Cortex of kidney (tissue), 1 donor: ENCODE measurements around the gene IPO9.

ENCODE experiments used
- DNase-seq: peaks from one replicate; lab custom pipeline; 2025; lab: John Stamatoyannopoulos, UW

The IPO9 gene

GRCh38 chr1:201828820-201829774, at the start of gene IPO9:
TSS of gene IPO9 (plus strand) at chr1:201829157. CDS start at chr1:201829210, 53 bp downstream.
- peak; percentile 39 for DNase-seq

GRCh38 chr1:201779351-201779880, 49.5 kb upstream of the IPO9 start:
- no peak for DNase-seq

- no peak for DNase-seq
Observed at GRCh38 chr1:201780952-201781351, 48.0 kb upstream of the IPO9 start.

- no peak for DNase-seq
Observed at GRCh38 chr1:201781437-201781836, 47.5 kb upstream of the IPO9 start.

- no peak for DNase-seq
Observed at GRCh38 chr1:201782353-201782752, 46.6 kb upstream of the IPO9 start.

GRCh38 chr1:201783058-201783457, 45.9 kb upstream of the IPO9 start:
- DNase-seq: no peak

GRCh38 chr1:201783572-201783971, 45.4 kb upstream of the IPO9 start:
- DNase-seq: no peak

GRCh38 chr1:201785291-201785690, 43.7 kb upstream of the IPO9 start:
- DNase-seq: no peak

- DNase-seq: no peak
Observed at GRCh38 chr1:201786824-201787223, 42.1 kb upstream of the IPO9 start.

GRCh38 chr1:201788296-201788695, 40.7 kb upstream of the IPO9 start:
- DNase-seq: no peak

- no peak for DNase-seq
Observed at GRCh38 chr1:201789245-201789644, 39.7 kb upstream of the IPO9 start.

- no peak for DNase-seq
Observed at GRCh38 chr1:201790261-201790660, 38.7 kb upstream of the IPO9 start.

- no peak for DNase-seq
Observed at GRCh38 chr1:201791051-201791778, 37.7 kb upstream of the IPO9 start.

- DNase-seq: no peak
Observed at GRCh38 chr1:201791779-201792173, 37.2 kb upstream of the IPO9 start.

GRCh38 chr1:201792534-201793305, 36.2 kb upstream of the IPO9 start:
- no peak for DNase-seq

- DNase-seq: no peak
Observed at GRCh38 chr1:201793306-201793925, 35.5 kb upstream of the IPO9 start.

GRCh38 chr1:201795066-201795465, 33.9 kb upstream of the IPO9 start:
- no peak for DNase-seq

GRCh38 chr1:201800246-201800645, 28.7 kb upstream of the IPO9 start:
- no peak for DNase-seq

GRCh38 chr1:201806801-201807200, 22.2 kb upstream of the IPO9 start:
- DNase-seq: no peak

- no peak for DNase-seq
Observed at GRCh38 chr1:201807958-201808632, 20.9 kb upstream of the IPO9 start.

GRCh38 chr1:201808633-201808990, 20.3 kb upstream of the IPO9 start:
- no peak for DNase-seq
